ENCODE data around the gene LY6G5C.

Gene LY6G5C

GRCh38 chr6:31691564-31692108, 10.8 kb upstream of the LY6G5C start:
- no peak for DNase-seq

- DNase-seq = no peak
Measured at GRCh38 chr6:31691078-31691463, 10.2 kb upstream of the LY6G5C start.

DNA sequence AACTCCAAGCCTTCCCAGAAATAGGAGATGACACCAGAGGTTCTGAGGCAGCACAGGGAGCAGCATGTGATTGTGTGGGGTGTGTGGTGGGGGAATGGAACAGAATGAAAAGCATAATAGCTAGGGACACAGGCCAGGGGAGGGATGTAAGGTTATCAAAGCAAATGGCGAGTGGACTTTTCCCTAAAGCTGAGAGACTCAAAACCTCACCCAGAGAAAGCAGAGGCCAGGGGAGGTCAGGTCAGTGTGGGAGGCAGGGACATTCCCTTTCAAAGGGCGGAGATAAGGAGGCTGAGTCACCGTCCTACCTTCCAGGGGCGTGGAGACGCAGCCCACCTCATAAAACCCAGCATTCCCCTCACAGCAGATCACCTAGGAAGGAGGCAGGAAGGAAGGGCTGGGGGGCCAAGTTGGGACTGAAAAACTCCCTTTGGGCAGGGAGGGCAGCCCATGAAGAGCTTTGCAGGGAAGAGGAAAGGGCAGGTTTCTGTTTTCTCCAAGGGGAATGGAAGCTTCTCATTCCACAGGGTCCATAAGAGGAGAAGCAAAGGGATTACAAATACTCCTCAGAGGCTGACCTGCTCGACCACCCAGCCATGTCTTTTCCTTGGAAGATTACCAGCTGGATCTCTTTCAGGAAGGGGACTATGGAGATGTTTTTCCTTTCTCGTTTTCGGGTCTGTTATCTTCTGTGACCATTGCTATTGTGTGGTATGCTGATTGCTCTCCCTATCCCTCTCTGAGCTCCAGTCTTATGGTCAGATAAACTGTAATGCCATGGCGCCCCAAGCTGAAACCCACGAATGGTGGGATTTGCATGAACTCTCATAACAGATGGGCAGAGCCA, 9.6 kb upstream of the LY6G5C start:
- no peak for DNase-seq

- DNase-seq = no peak
Measured at GRCh38 chr6:31689249-31690110, 8.6 kb upstream of the LY6G5C start.

DNA sequence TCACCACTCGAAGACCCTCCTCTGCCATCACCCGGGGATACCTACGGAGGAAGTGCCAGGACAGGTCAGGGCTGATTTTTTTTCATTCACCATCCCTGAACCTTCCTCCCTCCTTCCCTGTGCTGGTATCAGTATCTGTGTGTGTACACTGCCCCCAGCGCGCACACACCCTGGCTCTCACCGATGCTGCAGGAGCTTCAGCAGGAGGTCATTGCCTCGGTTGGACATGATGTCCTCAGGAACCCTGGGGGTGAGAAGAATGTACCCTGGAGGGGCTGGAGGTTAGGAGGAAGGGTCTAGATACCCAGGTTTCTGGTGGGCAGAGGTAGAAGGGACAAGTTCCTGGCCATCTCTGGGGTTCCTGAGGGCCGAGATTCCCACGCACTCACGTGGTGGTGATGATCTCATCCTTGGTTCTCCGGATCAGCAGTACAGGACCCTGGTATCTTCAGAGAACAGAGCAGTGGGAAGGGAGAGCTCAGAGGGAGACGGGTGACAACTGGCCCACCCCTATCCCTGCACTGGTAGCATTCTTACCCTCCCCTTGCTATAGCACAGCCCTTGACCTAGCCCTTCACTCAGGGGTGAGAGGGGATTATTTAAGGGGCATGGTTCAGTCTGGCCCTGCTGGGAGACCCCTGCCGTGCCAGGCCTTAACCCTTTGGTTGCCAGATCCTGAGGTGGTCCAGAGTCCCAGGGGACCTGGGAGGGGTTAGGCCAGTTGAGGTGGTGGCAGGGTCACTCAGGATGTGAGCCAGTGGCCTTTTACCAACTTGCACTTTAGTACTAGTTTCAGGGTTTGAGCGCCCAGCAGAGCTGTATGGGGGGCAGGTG, 7.2 kb upstream of the LY6G5C start:
- no peak for DNase-seq

- DNase-seq = no peak
Measured at GRCh38 chr6:31687321-31687720, 6.5 kb upstream of the LY6G5C start.

DNA sequence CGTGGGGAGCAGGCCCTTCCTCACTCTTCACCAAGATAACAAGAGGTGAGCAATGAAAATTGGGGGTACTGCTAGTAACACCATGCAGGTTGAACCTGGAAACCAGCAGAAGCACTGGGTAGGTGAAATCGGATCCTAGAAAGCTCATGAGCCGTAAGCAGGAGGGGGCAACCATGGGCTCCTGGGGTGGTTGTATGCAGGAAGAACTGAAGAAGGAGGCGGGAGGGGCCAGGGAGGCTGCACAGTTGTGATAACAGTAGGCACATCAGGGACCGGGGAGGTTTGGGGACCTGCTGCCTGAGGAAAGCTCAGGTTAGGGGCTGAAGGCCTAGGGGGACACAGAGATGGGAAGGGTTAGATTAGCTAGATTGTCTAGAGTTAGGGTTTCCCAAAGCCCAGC, 5.6 kb upstream of the LY6G5C start:
- DNase-seq = no peak

DNA sequence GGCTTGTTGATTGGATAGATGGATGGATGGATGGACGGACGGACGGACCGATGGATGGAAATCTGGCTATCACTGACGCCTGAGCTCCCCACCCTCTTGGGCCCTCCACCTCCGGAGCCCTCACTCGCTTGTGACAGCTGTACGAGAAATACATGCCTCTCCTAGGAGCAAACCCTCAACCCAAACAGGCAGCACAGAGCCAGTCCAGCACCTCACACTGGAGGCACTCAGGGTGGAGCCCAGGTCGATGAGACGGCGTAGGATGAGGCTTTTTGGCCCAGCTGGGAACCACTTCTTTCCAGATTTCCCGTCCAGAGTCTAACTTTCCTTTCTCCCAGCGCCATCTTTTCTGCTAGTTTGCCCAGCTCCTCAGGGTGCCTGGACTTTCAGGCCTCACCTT, 2.7 kb upstream of the LY6G5C start:
- DNase-seq = no peak

GRCh38 chr6:31681135-31681671, 336 bp upstream of the LY6G5C start:
- DNase-seq = peak in 23 of 58 donors; percentile 3 to 47 (median 20)

DNA sequence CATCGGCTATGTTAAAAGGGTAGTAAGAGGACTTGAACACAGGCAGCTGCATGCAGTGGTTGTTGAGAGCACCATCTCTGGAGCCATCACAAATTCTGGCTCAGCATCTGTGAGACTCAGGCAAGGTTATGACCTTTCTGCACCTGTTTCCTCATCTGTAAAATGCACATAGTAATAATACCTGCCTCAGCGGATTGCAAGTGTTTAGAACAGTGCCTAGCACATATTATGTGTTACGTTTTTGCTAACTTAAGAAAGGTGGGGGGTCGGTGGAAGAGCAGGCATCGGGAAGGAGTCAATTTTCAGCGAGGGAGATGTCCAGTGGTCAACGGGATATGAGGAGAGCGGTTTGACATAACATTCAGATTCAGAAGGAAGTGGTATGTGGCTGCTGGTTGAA, 2.9 kb downstream of the LY6G5C start:
- no peak for DNase-seq

DNA sequence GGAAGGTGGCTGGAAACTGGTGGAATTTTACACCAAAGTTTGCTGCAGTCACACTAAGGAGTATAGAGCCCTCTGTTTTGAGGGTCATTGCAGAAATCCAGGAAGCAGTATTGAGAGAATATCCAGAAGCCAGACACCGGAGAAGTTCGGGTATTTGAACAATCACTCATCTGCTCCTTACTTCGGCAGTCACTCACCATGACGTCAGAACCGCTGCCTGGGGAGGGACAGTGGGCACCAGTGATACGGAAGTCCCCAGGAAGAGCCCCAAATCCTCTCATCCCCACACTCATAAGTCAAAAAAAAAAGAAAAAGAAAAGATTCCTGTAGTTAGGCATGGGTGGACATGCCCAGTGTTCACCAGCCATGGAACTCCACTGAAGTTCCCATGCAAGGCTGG, 4.0 kb downstream of the LY6G5C start:
- DNase-seq = no peak

GRCh38 chr6:31676322-31676903, 4.5 kb downstream of the LY6G5C start:
- no peak for DNase-seq

DNA sequence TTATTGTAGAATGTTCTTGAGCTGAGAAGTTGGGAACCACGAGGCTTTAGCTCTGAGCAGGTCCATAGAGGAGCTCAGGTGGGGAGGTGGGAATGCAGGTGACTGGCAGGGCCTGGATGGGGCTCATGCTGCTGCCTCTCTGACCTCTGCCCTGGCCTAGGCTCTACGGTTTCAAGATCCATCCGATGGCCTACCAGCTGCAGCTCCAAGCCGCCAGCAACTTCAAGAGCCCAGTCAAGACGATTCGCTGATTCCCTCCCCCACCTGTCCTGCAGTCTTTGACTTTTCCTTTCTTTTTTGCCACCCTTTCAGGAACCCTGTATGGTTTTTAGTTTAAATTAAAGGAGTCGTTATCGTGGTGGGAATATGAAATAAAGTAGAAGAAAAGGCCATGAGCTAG, 11.2 kb downstream of the LY6G5C start, which contains the start of gene LY6G5B:
Gene LY6G5B (plus strand): TSS at position 301 of the 400 bp plus-strand sequence. CDS start 975 bp downstream, outside the sequence.
- DNase-seq = no peak

DNA sequence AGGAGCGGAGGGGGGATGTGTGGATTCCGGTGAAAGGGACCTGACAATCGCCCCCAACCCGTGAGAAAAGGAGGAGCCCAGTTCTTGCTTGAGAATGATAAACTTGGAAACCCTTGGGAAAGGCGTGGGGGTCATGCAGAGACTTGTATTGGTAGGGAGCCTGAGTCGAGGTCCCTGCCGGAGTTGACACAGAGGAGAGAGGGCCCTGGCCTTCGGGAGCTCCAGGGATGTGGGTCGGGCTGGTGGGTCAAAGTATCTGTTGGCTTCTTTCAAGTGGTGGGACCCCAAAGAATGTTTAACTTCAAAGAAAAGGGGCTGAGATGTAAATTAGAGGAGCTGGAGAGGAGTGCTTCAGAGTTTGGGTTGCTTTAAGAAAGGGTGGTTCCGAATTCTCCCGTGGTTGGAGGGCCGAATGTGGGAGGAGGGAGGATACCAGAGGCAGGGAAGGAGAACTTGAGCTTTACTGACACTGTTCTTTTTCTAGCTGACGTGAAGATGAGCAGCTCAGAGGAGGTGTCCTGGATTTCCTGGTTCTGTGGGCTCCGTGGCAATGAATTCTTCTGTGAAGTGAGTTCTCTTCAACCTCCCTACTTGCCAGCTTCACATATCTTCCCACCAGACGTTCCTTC, 14.4 kb downstream of the LY6G5C start:
- no peak for DNase-seq

GRCh38 chr6:31665501-31666336, 15.1 kb downstream of the LY6G5C start, which contains the start of gene CSNK2B:
CSNK2B (plus strand) TSS chr6:31666080; CDS start chr6:31666832, 752 bp downstream.
- DNase-seq = peak; percentile 82 to 100 (median 98)

GRCh38 chr6:31664790-31665500, 15.9 kb downstream of the LY6G5C start, which contains the start of gene GPANK1:
GPANK1 (minus strand) TSS chr6:31664997; CDS start chr6:31664478, 519 bp downstream.
- DNase-seq = peak; percentile 25 to 95 (median 84)

GRCh38 chr6:31663961-31664789, 16.7 kb downstream of the LY6G5C start:
- peak in 2 of 58 donors; percentile 10 to 20 for DNase-seq

All from anterior cingulate cortex (tissue), 58 donors.